GM12874 (cell line): Measurements from ENCODE around the gene LRRC46.

Source experiments
- TF ChIP-seq, protein P1 (sequence below): IDR thresholded peaks from 2 replicates; pipeline ENCODE4 v1.5.1; 2011; ENCODE audit warnings: low read depth, mild to moderate bottlenecking, control low read depth, low read length, moderate library complexity; ENCODE audit not compliant: insufficient read depth

LRRC46 gene

DNA sequence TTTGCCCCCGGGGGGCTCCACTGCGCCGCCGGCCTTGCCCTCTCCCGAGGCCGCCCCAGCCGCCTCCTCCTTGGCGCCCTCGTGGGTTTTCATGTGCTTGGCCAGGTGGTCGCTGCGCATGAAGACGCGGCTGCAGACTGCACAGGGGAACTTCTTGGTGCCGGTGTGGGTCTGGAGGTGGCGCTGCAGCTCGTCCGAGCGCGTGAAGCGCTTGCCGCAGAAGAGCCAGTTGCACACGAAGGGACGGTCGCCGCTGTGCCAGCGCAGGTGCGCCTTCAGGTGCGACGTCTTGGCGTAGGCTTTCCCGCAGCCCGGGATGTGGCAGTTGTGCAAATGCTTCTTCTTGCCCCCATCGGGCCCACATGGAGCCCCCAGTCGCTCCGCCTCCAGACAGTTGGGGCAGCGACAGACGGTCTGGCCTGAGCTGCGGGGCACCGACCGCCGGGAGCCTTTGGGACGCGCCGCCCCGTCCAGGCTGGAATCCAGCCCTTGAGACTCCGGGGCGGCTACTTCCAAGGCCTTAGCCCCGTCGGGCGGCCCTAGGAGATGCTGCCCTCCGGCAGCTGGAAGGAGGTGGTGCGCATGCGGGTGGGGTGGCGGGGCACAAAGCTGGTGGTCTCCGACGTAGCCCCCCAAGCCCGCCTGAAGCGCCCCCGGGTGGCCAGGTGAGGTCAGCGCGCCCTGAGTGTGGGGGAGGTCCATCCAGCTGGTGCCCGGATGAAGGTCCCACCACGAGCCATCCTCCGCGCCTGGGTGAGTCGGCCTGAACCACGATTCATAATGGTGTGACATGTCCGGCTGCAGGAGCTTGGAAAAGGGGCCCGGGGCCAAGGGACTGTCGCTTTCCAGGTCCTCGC, 16.1 kb downstream of the LRRC46 start:
- TF ChIP-seq, protein P1, sequence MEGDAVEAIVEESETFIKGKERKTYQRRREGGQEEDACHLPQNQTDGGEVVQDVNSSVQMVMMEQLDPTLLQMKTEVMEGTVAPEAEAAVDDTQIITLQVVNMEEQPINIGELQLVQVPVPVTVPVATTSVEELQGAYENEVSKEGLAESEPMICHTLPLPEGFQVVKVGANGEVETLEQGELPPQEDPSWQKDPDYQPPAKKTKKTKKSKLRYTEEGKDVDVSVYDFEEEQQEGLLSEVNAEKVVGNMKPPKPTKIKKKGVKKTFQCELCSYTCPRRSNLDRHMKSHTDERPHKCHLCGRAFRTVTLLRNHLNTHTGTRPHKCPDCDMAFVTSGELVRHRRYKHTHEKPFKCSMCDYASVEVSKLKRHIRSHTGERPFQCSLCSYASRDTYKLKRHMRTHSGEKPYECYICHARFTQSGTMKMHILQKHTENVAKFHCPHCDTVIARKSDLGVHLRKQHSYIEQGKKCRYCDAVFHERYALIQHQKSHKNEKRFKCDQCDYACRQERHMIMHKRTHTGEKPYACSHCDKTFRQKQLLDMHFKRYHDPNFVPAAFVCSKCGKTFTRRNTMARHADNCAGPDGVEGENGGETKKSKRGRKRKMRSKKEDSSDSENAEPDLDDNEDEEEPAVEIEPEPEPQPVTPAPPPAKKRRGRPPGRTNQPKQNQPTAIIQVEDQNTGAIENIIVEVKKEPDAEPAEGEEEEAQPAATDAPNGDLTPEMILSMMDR, result peak; percentile 44

- TF ChIP-seq, protein P1, result no peak
Measured at GRCh38 chr17:47848198-47848513, 16.7 kb downstream of the LRRC46 start.

- TF ChIP-seq, protein P1, result no peak
Measured at GRCh38 chr17:47850373-47850691, 18.9 kb downstream of the LRRC46 start.

DNA sequence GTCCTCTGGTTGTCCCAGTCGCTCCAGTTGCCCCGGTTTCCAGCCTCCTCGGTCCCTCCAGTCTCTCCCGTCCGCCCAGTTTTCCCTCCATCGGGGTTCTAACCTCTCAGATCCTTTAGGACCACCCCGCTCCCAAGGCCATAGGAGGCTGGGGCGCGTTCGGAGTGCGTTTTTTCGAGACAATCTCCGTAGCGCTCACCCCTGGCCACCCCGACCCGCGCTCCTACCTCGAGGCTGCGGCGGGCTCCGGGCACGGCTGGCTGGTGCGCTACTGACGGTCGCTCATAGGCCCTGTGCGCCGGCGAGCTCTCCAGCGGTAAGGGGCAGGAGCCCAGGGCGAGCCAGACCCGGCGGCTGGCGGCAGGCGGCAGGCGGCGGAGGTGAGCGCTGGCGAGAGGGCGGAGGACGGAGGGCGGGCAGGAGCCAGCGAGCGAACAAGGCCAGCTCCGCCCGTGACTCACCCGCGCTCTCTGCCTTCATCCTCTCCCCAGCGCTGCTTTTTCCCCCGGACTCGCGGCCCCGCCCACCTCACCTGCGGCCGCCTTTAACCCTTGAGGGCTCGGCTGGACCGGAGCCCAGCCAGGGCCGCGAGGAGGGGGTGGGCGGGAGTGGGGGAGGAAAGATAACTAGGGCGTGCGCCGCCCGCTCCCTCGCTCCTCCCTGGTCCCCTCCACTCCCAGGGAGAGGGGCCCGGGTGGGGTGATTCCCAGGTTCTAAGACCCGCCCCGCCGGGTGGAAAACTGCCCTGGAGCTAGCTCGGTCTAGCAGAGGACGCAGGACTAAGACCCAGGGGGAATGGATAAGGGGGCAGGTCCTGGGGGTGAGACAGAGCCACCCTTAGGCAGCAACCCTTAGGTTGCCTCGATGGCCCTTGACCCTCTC, 19.5 kb downstream of the LRRC46 start, which contains the start of gene SP6:
TSS of gene SP6 (minus strand) at position 472 of the 882 bp plus-strand sequence. CDS start 2,734 bp downstream, outside the sequence.
- TF ChIP-seq, protein P1, result no peak

GRCh38 chr17:47851764-47852112, 20.3 kb downstream of the LRRC46 start:
- TF ChIP-seq, protein P1, result no peak

GRCh38 chr17:47852113-47852949, 20.9 kb downstream of the LRRC46 start:
- TF ChIP-seq, protein P1, result no peak

GRCh38 chr17:47853616-47854015, 22.1 kb downstream of the LRRC46 start:
- TF ChIP-seq, protein P1, result no peak
